Measurements from ENCODE around the gene MMP24OS.

GRCh38 chr20:35243986-35244385, 33.9 kb downstream of the MMP24OS start:
- TF ChIP-seq POLR2A (IDR thresholded peaks at IDR 0.05) (no peak), CTCF (IDR thresholded peaks at IDR 0.05) (no peak), POLR2AphosphoS5 (IDR thresholded peaks at IDR 0.05) (no peak), EP300 (IDR thresholded peaks at IDR 0.05) (no peak)

Measured in gastroesophageal sphincter (tissue), 3 donors.